Stomach (tissue), 9 donors: ENCODE measurements around the gene EGR2. TPM values are rescaled to one million over a fixed set of nuclear protein-coding genes. Genes with fewer than 3 reads are reported as not detected.

Experiments used
- DNase-seq, 2 donors: peaks; one replicate each; pipeline versions ENCODE4 v3.0.0 to v3.0.0-alpha.2; 2013 to 2019
- H3K27ac ChIP-seq, 5 donors: fragments of 200-600 bp in 4 of 5; sonication (generic) in 4 of 5; one replicate each; pipeline ENCODE4 v1.5.1; 2013 to 2019; ENCODE audit warnings: mild to moderate bottlenecking in 1 of 5, moderate library complexity in 1 of 5
- H3K27me3 ChIP-seq, 3 donors: fragments of 200-600 bp; sonication (generic); one replicate each; pipeline ENCODE4 v1.5.1; 2017 to 2019; ENCODE audit warnings: mixed run types in 1 of 3
- H3K36me3 ChIP-seq, 4 donors: fragments of 200-600 bp; sonication (generic); 1 replicate in 3 of 4; 2 replicates in 1 of 4; pipeline ENCODE4 v1.5.1; 2016 to 2019
- H3K4me1 ChIP-seq, 4 donors: fragments of 200-600 bp; sonication (generic); one replicate each; pipeline ENCODE4 v1.5.1; 2016 to 2019
- H3K4me3 ChIP-seq, 4 donors: fragments of 200-600 bp; sonication (generic) in 3 of 4; one replicate each; pipeline ENCODE4 v1.5.1; 2016 to 2019; ENCODE audit warnings: mild to moderate bottlenecking in 1 of 4
- H3K9me3 ChIP-seq, 4 donors: fragments of 200-600 bp; sonication (generic); one replicate each; pipeline ENCODE4 v1.5.1; 2016 to 2019
- CTCF ChIP-seq, 7 experiments: fragments of 450-650 bp in 4 of 7; fragments of 200-600 bp in 3 of 7; sonication (generic) in 3 of 7; IDR thresholded peaks; one replicate each; pipeline ENCODE4 v1.5.1; 2016 to 2019; ENCODE audit warnings: antibody characterized with exemption in 7 of 7, control low read depth in 2 of 7, mild to moderate bottlenecking in 1 of 7
- EP300 ChIP-seq: sonication (generic); formaldehyde crosslinking; IDR thresholded peaks from one replicate; pipeline ENCODE4 v1.6.1; 2017; ENCODE audit warnings: antibody characterized with exemption
- POLR2A ChIP-seq, 4 donors: fragments of 450-650 bp; IDR thresholded peaks; one replicate each; pipeline ENCODE4 v1.6.1; 2016; ENCODE audit warnings: antibody characterized with exemption in 4 of 4, control low read depth in 2 of 4, mild to moderate bottlenecking in 1 of 4, moderate library complexity in 1 of 4
- POLR2AphosphoS5 ChIP-seq, 3 donors: sonication (generic); formaldehyde crosslinking; IDR thresholded peaks; one replicate each; pipeline ENCODE4 v1.6.1; 2016; ENCODE audit warnings: antibody characterized with exemption in 3 of 3
- WGBS, 5 donors: extraction: QIAGEN DNeasy Blood & Tissue Kit in 3 of 5; methylation state at CpG; one replicate each; pipeline versions ENCODE4 v1.1.5 to v1.1.7; 2013 to 2018; 5-methylcytosine and 5-hydroxymethylcytosine counted together
- intact Hi-C: fragments of 100-400 bp; cut with DNase I; formaldehyde crosslinking; loops from one replicate; pipeline ENCODE4 v1.15.1; 2023; ENCODE audit warnings: low total_unique reads
- polyA plus RNA-seq, 3 donors: library from polyadenylated mRNA; stranded (reverse); fragments of 200-250 nt; gene quantifications; one replicate each; pipeline ENCODE4 v1.2.3, GENCODE V29; 2013
- total RNA-seq, 5 donors: library from RNA; depleted of rRNA; stranded (reverse); fragments of >200 nt; gene quantifications; one replicate each; pipeline versions ENCODE4 v1.1.0 to v1.2.3, GENCODE V29; 2014 to 2016
- donor health status: healthy with polysubstance abuse.
- donor health status: Bipolar disorder and iron deficiency.
- donor health status: healthy.

Gene EGR2
- total and polyA plus RNA-seq, 8 donors: 0.46 to 5.8 (median 1.2) TPM; not detected in 3

GRCh38 chr10:62764011-62764410, 52.2 kb downstream of the EGR2 start:
- no peaks in the 10 kb centered on the region for H3K4me1 ChIP-seq
- H3K27me3 ChIP-seq: no peaks in the 10 kb centered on the region
- no peak overlapping the region for H3K4me3 ChIP-seq
- H3K9me3 ChIP-seq: no peaks in the 10 kb centered on the region
- TF ChIP-seq CTCF (IDR thresholded peaks at IDR 0.05) (no peak), POLR2AphosphoS5 (IDR thresholded peaks at IDR 0.05) (no peak), EP300 (no peak), POLR2A (IDR thresholded peaks at IDR 0.05) (no peak)
- H3K27ac ChIP-seq: no peak overlapping the region
- intact Hi-C loops: no loop called here
- DNase-seq: no peak
- H3K36me3 ChIP-seq: no peaks in the 10 kb centered on the region
- 96 to 99% (median 97%) methylated on average over 4 of the region's 4 CpGs for WGBS, 5 donors

- TF ChIP-seq POLR2A (IDR thresholded peaks at IDR 0.05) (no peak), EP300 (no peak), CTCF (IDR thresholded peaks at IDR 0.05) (no peak), POLR2AphosphoS5 (IDR thresholded peaks at IDR 0.05) (no peak)
- WGBS, 5 donors: 93 to 96% (median 94%) methylated on average over 4 of the region's 4 CpGs
- Histone ChIP-seq H3K27me3 (no peaks in the 10 kb centered on the region), H3K9me3 (no peaks in the 10 kb centered on the region), H3K4me3 (no peak overlapping the region), H3K36me3 (no peaks in the 10 kb centered on the region), H3K4me1 (no peaks in the 10 kb centered on the region), H3K27ac (no peak overlapping the region)
- intact Hi-C loops: no loop called here
- no peak for DNase-seq
Observed at GRCh38 chr10:62763155-62763554, 53.0 kb downstream of the EGR2 start.

Other genes starting within 250 kb of the EGR2 start
- 10 to 100 TPM in 4 of 5 donors, 1 to 10 TPM in 1; 1.8 to 25.4 (median 18.2) TPM for gene ADO, start 11.6 kb downstream of the EGR2 start, total RNA-seq
- gene ADO, start 11.6 kb downstream of the EGR2 start, polyA plus RNA-seq: 1 to 10 TPM; 6.1 to 9.6 (median 9.4) TPM